ENCODE data around the gene TFDP1. TPM values are rescaled to one million over a fixed set of nuclear protein-coding genes. Genes with fewer than 3 reads are reported as not detected.
A peak's percentile ranks its signal among the peaks of the same experiment; 100 is the strongest.
"Not testable (repeated sequence)": the region's sequence is repeated elsewhere in the genome, so short reads cannot be mapped to it uniquely, and the experiment has no call there.

TFDP1 gene
- total and polyA plus RNA-seq, 9 donors, result 29.7 to 73.9 (median 59.5) TPM

GRCh38 chr13:113558461-113558860 lies 26.1 kb upstream of the TFDP1 start:
- Histone ChIP-seq H3K9me3 (replicated peaks; ENCODE audit: control insufficient read depth, low read depth, low read length) (no peaks in the 10 kb centered on the region), H3K4me3 (ENCODE audit: low read length) (no peak overlapping the region), H3K27me3 (ENCODE audit: control insufficient read depth, insufficient read depth, low read length) (no peaks in the 10 kb centered on the region), H3K27ac (ENCODE audit: low read length) (no peak overlapping the region), H3K36me3 (ENCODE audit: control insufficient read depth, insufficient read depth, low read length) (peaks cover 3% of the 10 kb centered on the region), H3K4me1 (ENCODE audit: control insufficient read depth, insufficient read depth, low read length) (peaks cover 9% of the 10 kb centered on the region)
- 72% methylated on average over 6 of the region's 6 CpGs for WGBS (ENCODE audit: insufficient coverage)
- no peak for DNase-seq

- H3K4me1 ChIP-seq (ENCODE audit: control insufficient read depth, insufficient read depth, low read length), result peaks cover 9% of the 10 kb centered on the region
- no peak overlapping the region for H3K4me3 ChIP-seq (ENCODE audit: low read length)
- 78% methylated on average over 1 of the region's 7 CpGs for WGBS (ENCODE audit: insufficient coverage)
- no peaks in the 10 kb centered on the region for H3K9me3 ChIP-seq (replicated peaks; ENCODE audit: control insufficient read depth, low read depth, low read length)
- H3K27ac ChIP-seq (ENCODE audit: low read length), result no peak overlapping the region
- no peak for DNase-seq
- H3K27me3 ChIP-seq (ENCODE audit: control insufficient read depth, insufficient read depth, low read length), result no peaks in the 10 kb centered on the region
- no peaks in the 10 kb centered on the region for H3K36me3 ChIP-seq (ENCODE audit: control insufficient read depth, insufficient read depth, low read length)
Observed at GRCh38 chr13:113559061-113559460, 25.5 kb upstream of the TFDP1 start.

GRCh38 chr13:113559901-113560644 lies 24.5 kb upstream of the TFDP1 start:
- no peaks in the 10 kb centered on the region for H3K36me3 ChIP-seq (ENCODE audit: control insufficient read depth, insufficient read depth, low read length)
- DNase-seq, result no peak
- H3K4me1 ChIP-seq (ENCODE audit: control insufficient read depth, insufficient read depth, low read length), result peaks cover 9% of the 10 kb centered on the region
- no peaks in the 10 kb centered on the region for H3K9me3 ChIP-seq (replicated peaks; ENCODE audit: control insufficient read depth, low read depth, low read length)
- no peak overlapping the region for H3K27ac ChIP-seq (ENCODE audit: low read length)
- no peak overlapping the region for H3K4me3 ChIP-seq (ENCODE audit: low read length)
- 88% methylated on average over 55 of the region's 56 CpGs for WGBS (ENCODE audit: insufficient coverage)
- H3K27me3 ChIP-seq (ENCODE audit: control insufficient read depth, insufficient read depth, low read length), result no peaks in the 10 kb centered on the region

GRCh38 chr13:113560645-113561416 lies 23.7 kb upstream of the TFDP1 start:
- no peaks in the 10 kb centered on the region for H3K27me3 ChIP-seq (ENCODE audit: control insufficient read depth, insufficient read depth, low read length)
- 82% methylated on average over 18 of the region's 18 CpGs for WGBS (ENCODE audit: insufficient coverage)
- DNase-seq, result no peak
- no peaks in the 10 kb centered on the region for H3K36me3 ChIP-seq (ENCODE audit: control insufficient read depth, insufficient read depth, low read length)
- H3K4me3 ChIP-seq (ENCODE audit: low read length), result no peak overlapping the region
- no peaks in the 10 kb centered on the region for H3K9me3 ChIP-seq (replicated peaks; ENCODE audit: control insufficient read depth, low read depth, low read length)
- H3K27ac ChIP-seq (ENCODE audit: low read length), result no peak overlapping the region
- H3K4me1 ChIP-seq (ENCODE audit: control insufficient read depth, insufficient read depth, low read length), result peaks cover 9% of the 10 kb centered on the region

- no peak overlapping the region for H3K27ac ChIP-seq (ENCODE audit: low read length)
- WGBS (ENCODE audit: insufficient coverage), result 83% methylated on average over 17 of the region's 19 CpGs
- no peak for DNase-seq
Observed at GRCh38 chr13:113561417-113562084, 23.0 kb upstream of the TFDP1 start.

GRCh38 chr13:113562085-113562749 lies 22.3 kb upstream of the TFDP1 start:
- no peaks in the 10 kb centered on the region for H3K9me3 ChIP-seq (replicated peaks; ENCODE audit: control insufficient read depth, low read depth, low read length)
- peaks cover 6% of the 10 kb centered on the region for H3K4me1 ChIP-seq (ENCODE audit: control insufficient read depth, insufficient read depth, low read length)
- H3K36me3 ChIP-seq (ENCODE audit: control insufficient read depth, insufficient read depth, low read length), result no peaks in the 10 kb centered on the region
- peaks cover 3% of the 10 kb centered on the region for H3K27me3 ChIP-seq (ENCODE audit: control insufficient read depth, insufficient read depth, low read length)
- 9% methylated on average over 13 of the region's 14 CpGs for WGBS (ENCODE audit: insufficient coverage)
- DNase-seq, result peak; percentile 81
- no peak overlapping the region for H3K4me3 ChIP-seq (ENCODE audit: low read length)
- H3K27ac ChIP-seq (ENCODE audit: low read length), result no peak overlapping the region

More at GRCh38 chr13:113561417-113562084, 23.0 kb upstream of the TFDP1 start:
- H3K9me3 ChIP-seq (replicated peaks; ENCODE audit: control insufficient read depth, low read depth, low read length), result no peaks in the 10 kb centered on the region
- H3K4me1 ChIP-seq (ENCODE audit: control insufficient read depth, insufficient read depth, low read length), result peaks cover 9% of the 10 kb centered on the region
- H3K36me3 ChIP-seq (ENCODE audit: control insufficient read depth, insufficient read depth, low read length), result no peaks in the 10 kb centered on the region
- H3K27me3 ChIP-seq (ENCODE audit: control insufficient read depth, insufficient read depth, low read length), result peaks cover 3% of the 10 kb centered on the region
- H3K4me3 ChIP-seq (ENCODE audit: low read length), result no peak overlapping the region

GRCh38 chr13:113562844-113563243 lies 21.7 kb upstream of the TFDP1 start:
- WGBS (ENCODE audit: insufficient coverage), result 63% methylated on average over 7 of the region's 7 CpGs
- no peak for DNase-seq
- H3K36me3 ChIP-seq (ENCODE audit: control insufficient read depth, insufficient read depth, low read length), result no peaks in the 10 kb centered on the region

GRCh38 chr13:113563511-113563910 lies 21.0 kb upstream of the TFDP1 start:
- 90% methylated on average over 1 of the region's 4 CpGs for WGBS (ENCODE audit: insufficient coverage)
- not testable (repeated sequence) for H3K9me3 ChIP-seq (replicated peaks; ENCODE audit: control insufficient read depth, low read depth, low read length); H3K27me3 ChIP-seq (ENCODE audit: control insufficient read depth, insufficient read depth, low read length); H3K27ac ChIP-seq (ENCODE audit: low read length); DNase-seq; H3K4me1 ChIP-seq (ENCODE audit: control insufficient read depth, insufficient read depth, low read length); H3K4me3 ChIP-seq (ENCODE audit: low read length); H3K36me3 ChIP-seq (ENCODE audit: control insufficient read depth, insufficient read depth, low read length)

More at GRCh38 chr13:113562844-113563243, 21.7 kb upstream of the TFDP1 start:
- Histone ChIP-seq H3K27ac (ENCODE audit: low read length) (no peak overlapping the region), H3K4me3 (ENCODE audit: low read length) (no peak overlapping the region), H3K9me3 (replicated peaks; ENCODE audit: control insufficient read depth, low read depth, low read length) (no peaks in the 10 kb centered on the region), H3K27me3 (ENCODE audit: control insufficient read depth, insufficient read depth, low read length) (peaks cover 3% of the 10 kb centered on the region), H3K4me1 (ENCODE audit: control insufficient read depth, insufficient read depth, low read length) (peaks cover 3% of the 10 kb centered on the region)

GRCh38 chr13:113564331-113565023 lies 20.1 kb upstream of the TFDP1 start:
- H3K27ac ChIP-seq (ENCODE audit: low read length), result no peak overlapping the region
- peaks cover 3% of the 10 kb centered on the region for H3K27me3 ChIP-seq (ENCODE audit: control insufficient read depth, insufficient read depth, low read length)
- no peak for DNase-seq
- no peaks in the 10 kb centered on the region for H3K36me3 ChIP-seq (ENCODE audit: control insufficient read depth, insufficient read depth, low read length)
- H3K4me1 ChIP-seq (ENCODE audit: control insufficient read depth, insufficient read depth, low read length), result peaks cover 3% of the 10 kb centered on the region
- WGBS (ENCODE audit: insufficient coverage), result 79% methylated on average over 17 of the region's 17 CpGs
- no peaks in the 10 kb centered on the region for H3K9me3 ChIP-seq (replicated peaks; ENCODE audit: control insufficient read depth, low read depth, low read length)
- H3K4me3 ChIP-seq (ENCODE audit: low read length), result no peak overlapping the region
